Superior temporal gyrus (tissue), 1 donor: ENCODE results near the gene MAP4K4.
"Not testable (repeated sequence)": the region's sequence is repeated elsewhere in the genome, so short reads cannot be mapped to it uniquely, and the experiment has no call there.

Source experiments
- DNase-seq: peaks from one replicate; pipeline ENCODE4 v3.0.0-alpha.2; 2016; ENCODE audit errors: extremely low spot score

Gene MAP4K4

GRCh38 chr2:101742547-101742946 is 45.0 kb downstream of the MAP4K4 start:
- no peak for DNase-seq

- DNase-seq, result peak; percentile 88
Measured at GRCh38 chr2:101743288-101743687, 45.8 kb downstream of the MAP4K4 start.

GRCh38 chr2:101744832-101745231 is 47.3 kb downstream of the MAP4K4 start:
- no peak for DNase-seq

- no peak for DNase-seq
Measured at GRCh38 chr2:101745711-101746694, 48.5 kb downstream of the MAP4K4 start.

- peak; percentile 74 for DNase-seq
Measured at GRCh38 chr2:101748000-101748399, 50.5 kb downstream of the MAP4K4 start.

GRCh38 chr2:101748462-101748861 is 51.0 kb downstream of the MAP4K4 start:
- DNase-seq, result not testable (repeated sequence)

GRCh38 chr2:101750688-101751087 is 53.2 kb downstream of the MAP4K4 start:
- no peak for DNase-seq

GRCh38 chr2:101751276-101751815 is 53.8 kb downstream of the MAP4K4 start:
- no peak for DNase-seq

- peak; percentile 68 for DNase-seq
Measured at GRCh38 chr2:101751875-101752619, 54.5 kb downstream of the MAP4K4 start.

GRCh38 chr2:101752716-101753616 is 55.5 kb downstream of the MAP4K4 start:
- DNase-seq, result peak; percentile 94

GRCh38 chr2:101753720-101754490 is 56.4 kb downstream of the MAP4K4 start:
- DNase-seq, result no peak

GRCh38 chr2:101754618-101755017 is 57.1 kb downstream of the MAP4K4 start:
- no peak for DNase-seq

GRCh38 chr2:101756266-101756665 is 58.8 kb downstream of the MAP4K4 start:
- DNase-seq, result no peak

- DNase-seq, result no peak
Measured at GRCh38 chr2:101758001-101758400, 60.5 kb downstream of the MAP4K4 start.

- no peak for DNase-seq
Measured at GRCh38 chr2:101759162-101759561, 61.7 kb downstream of the MAP4K4 start.

- peak; percentile 79 for DNase-seq
Measured at GRCh38 chr2:101762451-101763171, 65.1 kb downstream of the MAP4K4 start.

- no peak for DNase-seq
Measured at GRCh38 chr2:101763496-101764333, 66.2 kb downstream of the MAP4K4 start.

- DNase-seq, result no peak
Measured at GRCh38 chr2:101766337-101766736, 68.8 kb downstream of the MAP4K4 start.
